HL-60/S4 treated with retinoic acid at 250 ng/mL for 4 days and 3 days (cell line): ENCODE data around the gene SLC29A2.
"Not testable (repeated sequence)": the region's sequence is repeated elsewhere in the genome, so short reads cannot be mapped to it uniquely, and the experiment has no call there.

ENCODE experiments used
- in situ Hi-C: fragments of 300-500 bp; cut with MboI; formaldehyde crosslinking; loops from 2 replicates; pipeline ENCODE4 v1.7.0; 2022; ENCODE audit warnings: low sequenced_read_pairs

Gene SLC29A2

DNA sequence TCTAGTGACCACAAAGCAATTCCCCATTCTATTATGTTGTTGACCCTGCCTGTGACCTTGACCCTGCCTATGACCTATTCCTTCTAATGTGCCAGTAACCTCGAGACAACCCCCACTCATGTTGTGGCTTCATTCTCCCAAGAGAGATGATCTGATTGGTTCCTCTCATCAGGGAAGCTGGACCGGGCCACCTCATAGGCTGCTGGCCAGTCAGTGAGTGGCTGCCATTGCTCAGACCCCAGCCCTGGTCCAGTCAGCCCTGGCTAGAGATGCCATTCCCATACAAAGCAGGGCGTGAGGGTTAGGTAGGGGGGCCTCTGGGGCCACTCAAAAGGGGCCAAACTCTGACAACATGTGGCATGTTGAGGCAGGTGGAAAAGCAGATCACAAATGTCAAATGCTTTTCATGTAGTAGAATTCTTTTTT is 11.9 kb downstream of the SLC29A2 start:
- in situ Hi-C loops = no loop called here

DNA sequence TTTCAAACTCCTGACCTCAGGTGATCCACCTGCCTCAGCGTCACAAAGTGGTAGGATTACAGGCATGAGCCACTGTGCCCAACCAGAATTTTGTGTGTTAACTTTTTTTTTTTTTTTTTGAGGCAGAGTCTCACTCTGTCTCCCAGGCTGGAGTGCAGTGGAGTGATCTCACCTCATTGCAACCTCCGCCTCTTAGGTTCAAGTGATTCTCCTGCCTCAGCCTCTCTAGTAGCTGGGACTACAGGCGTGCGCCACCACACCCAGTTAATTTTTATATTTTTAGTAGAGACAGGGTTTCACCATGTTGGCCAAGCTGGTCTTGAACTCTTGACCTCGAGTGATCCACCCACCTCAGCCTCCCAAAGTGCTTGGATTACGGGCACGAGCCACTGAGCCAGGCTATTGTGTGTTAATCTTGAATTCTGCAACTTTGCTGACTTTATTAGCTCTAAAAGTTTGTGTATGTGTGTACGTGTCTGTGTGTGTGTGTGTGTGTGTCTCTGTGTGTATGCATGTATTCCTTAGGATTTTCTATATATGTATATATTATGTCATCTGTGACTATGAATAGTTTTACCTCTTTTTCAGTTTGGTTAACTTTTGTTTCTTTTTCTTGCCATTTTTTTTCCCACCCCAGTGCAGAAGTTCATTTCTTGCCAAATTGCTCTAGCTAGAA is 20.9 kb downstream of the SLC29A2 start:
- in situ Hi-C loops = not testable (repeated sequence)

DNA sequence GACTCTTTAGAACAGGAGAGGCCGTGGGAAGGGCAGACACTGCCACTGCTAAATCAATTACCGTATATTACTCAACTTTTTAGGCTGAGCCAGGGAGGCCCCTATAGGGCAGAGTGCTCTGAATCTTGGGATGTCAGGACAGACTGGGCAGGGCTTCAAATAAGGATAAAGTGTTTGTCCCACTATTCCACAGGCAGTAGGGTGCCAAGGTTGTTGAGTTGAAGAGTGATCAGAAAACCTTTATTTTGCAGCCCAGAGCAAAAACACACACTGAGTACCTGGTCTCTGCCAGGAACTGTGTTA is 22.5 kb downstream of the SLC29A2 start:
- in situ Hi-C loops = no loop called here

DNA sequence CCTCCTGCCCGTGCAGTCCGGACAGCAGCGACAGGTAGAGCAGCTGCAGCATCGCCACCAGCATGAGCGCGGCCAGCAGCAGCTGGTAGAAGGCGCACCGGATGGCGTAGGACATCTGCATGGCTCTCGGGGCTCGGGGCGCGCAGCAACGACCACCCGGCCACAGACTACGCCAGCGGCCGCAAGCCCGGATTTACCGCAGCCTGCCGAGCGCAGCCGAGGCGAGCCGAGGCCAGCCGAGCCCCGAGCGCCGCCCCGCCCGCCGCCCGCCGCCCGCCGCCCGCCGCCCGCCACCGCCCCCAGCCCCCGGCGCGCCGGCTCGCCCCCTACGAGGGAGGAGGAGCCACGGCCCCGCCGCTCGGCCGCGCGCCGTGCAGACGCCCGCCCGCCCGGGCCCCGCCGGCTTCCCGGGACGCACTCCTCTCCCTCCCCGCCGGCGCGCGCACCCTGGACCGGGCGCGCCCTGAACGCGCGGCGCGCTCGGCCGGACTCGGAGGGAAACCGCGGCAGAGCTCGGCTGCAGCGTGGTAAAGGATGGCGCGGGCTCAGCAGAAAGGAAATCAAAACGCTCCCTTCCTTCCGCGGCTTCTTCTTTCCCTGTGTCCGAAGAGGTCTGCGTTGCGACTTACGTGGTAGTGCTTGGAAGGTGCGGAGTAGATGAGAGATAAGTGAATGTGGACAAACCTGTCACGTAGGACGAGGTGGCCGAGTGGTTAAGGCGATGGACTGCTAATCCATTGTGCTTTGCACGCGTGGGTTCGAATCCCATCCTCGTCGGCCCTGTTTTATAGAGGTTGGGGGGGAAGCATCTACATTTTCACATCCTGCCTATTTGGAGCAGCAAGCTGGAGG is 23.9 kb downstream of the SLC29A2 start, which contains the start of gene B4GAT1:
TSS of gene B4GAT1 (minus strand) at position 205 of the 852 bp plus-strand sequence. CDS start at position 121, 84 bp downstream.
- in situ Hi-C loops = no loop called here

DNA sequence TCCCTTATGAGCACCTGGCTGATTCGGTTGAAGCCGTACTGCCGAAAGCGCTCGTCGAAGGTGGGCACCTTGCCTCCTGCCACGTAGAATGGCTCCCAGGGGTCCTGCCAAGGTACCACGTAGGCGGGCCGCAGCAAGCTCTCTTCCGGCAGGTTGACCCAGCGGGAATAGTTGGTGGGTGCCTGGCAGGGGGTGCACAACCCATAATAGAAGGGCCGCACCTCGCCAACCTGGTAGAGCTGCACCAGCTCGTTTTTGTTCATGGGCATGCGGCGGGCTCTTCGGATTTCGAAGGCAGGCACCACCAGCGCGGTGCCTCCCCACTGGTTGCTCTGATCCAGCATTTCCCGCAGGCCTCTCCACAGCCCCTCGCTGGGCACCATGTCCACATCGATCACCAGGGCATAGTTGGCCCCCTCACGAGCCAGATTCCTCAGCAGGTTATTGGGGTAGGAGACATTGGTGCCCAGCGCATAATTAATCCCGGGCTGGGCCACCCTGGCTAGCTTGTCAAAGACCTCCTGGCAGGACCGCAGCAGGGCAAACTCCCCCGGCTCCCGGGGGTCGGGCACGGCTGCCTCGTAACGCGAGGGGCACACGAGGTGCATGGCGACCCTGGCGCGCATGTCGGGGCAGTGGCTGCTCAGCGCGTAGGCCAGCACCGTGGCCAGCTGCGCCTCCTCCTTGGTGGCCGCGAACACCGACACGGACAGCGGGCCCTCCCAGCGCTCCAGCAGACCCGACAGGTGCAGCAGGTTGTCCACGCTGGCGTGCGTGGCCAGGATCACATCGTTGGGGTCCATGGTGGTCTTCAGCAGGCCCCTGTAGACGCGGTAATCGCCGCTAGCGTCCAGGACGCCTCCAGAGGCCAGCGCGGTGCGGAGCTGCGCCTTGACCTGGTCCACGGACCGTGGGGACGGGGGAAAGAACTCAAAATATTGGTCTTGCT is 24.8 kb downstream of the SLC29A2 start:
- in situ Hi-C loops = no loop called here

DNA sequence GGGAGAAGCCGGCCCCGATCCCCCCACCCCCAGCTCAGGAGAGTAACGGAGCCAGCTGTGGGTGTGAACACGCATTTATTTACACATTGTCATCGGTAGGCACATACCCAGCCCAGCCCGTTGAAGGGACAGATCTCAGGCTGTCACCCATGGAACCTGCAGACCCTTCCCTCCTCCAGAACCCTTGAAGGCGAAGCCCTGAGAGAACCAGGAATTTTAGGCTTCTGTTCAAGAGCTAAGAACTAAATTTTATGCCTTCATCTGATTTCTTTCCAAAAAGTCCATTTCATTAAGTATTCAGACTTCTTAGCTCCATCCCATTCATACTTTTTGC is 26.3 kb downstream of the SLC29A2 start:
- in situ Hi-C loops = no loop called here

DNA sequence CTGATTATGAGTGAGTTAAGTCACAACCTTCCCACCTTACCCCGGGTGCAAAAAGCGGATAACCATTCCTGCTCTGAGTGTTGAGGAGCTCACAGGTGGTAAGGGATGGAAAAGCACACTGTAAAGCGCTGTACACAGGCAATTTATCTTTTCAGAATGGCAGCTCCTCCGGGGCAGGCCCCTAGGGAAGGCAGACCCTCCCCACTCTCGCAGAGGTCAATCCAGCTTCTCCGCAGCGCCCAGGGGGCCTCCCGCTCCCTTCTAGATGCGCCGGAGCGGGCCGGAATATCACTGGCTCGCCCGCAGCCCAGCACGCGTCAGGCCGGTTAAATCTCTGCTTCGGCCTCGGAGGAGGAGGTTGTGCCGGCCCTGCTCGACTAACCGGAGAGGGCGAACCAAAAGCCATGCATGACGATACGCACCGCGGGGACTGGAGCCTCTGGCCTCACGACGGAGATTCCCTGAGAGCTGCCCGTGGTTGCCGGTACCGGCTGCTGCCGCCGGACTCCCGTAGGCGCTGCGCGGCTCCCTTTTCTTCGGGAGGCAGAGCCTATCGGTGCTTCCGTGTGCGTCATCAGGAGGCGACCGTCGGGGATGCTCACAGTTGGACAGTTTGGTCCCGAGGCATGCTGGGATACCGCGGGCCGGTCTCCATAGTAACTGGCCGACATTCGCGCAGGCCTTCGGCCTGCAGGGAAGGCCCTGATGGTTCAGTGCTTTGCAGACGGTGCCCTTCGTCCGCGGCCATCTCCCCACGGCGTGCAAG is 26.8 kb downstream of the SLC29A2 start, which contains the start of gene BRMS1:
TSS of gene BRMS1 (minus strand) at position 555 of the 766 bp plus-strand sequence. CDS start 2,870 bp downstream, outside the sequence.
- in situ Hi-C loops = no loop called here

DNA sequence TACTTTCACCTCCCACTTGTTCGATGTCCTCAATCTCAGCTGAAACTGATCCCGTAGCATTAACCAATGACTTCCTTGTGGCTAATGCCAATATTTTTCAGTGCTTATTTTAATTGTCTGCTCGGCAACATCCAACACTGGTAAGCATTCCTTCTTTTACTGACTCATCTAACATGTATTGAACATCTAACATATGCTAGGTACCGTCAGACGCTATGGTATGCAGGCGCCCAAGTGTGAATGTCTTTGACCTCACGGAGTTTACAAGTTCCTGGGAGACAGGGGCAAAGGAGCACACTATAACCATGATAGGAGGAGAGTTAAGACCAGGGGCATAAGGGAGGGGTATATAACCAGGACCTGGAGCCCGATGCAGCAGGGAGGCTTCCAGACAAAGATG is 28.4 kb downstream of the SLC29A2 start:
- in situ Hi-C loops = no loop called here

DNA sequence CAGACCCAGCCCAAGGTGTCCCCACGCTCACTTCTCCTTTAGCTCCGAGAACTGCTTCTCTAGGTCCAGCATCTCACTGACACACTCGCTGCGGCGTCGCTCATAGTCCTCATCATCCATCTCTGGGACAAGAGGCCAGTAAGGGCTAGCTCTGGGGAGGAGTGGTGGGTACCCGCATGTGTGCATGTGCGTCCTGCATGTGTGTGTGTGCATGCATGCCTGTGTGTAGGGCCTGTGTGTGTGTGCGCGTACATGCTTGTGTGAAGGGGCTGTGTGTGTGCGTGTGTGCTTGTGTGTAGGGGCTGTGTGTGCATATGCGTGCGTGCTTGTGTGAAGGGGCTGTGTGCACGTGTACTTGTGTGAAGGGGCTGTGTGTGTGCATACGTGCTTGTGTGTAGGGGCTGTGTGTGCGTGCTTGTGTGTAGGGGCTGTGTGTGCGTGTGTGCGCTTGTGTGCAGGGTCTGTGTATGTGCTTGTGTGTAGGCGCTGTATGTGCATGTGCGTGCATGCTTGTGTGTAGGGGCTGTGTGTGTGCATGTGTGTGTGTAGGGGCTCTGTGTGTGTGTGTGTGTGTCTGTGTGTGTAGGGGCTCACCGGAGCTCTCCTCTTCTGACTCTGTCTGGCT is 29.9 kb downstream of the SLC29A2 start:
- in situ Hi-C loops = no loop called here

DNA sequence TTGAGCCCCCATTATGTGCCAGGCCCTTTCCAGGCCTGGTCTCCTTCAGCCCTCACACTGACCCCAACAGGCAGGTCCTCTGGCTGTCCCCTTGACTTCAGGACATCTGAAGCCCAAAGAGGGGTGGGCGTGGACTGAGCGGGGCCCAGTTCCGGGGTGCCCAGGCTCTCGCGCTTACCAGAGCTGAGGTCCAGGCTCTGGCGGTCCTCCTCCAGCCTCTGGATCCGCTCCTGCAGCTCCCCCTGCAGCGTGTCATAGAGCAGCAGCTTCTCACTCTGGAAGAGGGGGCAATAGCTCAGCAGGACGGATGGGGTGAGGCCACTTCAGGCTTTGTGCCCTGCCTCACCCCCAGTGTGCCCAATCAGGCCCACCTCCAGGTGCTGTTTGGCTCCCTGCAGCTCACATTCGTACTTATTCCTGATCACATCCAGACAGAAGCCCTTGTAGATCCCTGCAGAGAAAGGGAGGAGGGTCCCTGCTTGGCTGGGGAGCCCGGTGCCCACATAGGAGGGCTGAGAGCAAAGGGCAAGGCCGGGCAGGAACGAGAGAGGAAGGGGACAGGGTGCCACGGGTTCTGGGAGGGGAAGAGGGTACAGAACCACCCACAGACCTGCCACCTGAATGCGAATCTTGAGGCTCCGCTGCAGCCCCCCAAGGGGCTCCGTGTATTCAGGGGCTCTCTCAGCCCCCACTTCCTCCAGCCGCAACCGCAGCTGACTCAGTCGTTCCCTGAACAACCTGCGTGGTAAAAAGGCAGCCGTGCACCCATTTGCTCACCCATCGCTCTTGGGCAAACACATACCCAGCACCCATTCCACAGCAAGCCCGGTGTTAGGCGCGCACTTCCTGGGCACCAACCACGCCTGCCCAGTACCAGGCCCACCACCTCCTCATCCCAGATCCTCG is 30.7 kb downstream of the SLC29A2 start:
- in situ Hi-C loops = no loop called here

DNA sequence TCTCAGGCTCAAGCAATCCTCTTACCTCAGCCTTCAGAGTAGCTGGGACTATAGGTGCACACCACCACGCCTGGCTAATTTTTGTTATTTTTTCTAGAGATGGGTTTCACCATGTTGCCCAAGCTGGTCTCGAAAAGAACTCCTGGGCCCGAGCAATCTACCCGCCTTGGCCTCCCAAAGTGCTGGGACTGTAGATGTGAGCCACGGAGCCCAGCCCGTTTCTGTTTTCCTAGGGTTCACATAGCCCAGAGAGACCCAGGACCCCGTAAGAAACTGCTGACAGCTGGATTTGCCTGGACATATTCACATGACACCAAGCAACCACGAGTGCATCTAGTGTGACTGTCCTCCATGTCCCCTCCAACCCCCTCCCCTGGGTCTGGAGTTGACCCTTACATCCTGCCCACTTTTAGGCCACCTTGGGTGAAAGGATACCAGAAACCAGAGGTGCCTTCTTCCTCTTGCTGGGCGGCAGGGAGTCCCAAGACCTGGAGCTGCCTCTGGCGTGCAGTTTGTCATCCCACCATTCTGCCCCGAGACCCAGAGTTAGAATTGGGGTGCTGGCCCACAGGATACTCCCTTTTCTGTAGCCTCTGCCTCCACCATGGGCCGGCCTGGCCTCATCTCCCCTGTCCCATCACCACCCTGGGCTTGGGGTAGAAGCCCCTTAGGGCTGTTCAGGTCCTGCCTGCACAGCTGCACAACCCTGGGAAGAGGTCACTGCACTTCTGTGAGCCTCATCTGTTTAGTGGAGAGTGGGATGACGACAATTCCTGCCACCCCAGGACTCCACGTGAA is 31.7 kb downstream of the SLC29A2 start:
- in situ Hi-C loops = no loop called here

DNA sequence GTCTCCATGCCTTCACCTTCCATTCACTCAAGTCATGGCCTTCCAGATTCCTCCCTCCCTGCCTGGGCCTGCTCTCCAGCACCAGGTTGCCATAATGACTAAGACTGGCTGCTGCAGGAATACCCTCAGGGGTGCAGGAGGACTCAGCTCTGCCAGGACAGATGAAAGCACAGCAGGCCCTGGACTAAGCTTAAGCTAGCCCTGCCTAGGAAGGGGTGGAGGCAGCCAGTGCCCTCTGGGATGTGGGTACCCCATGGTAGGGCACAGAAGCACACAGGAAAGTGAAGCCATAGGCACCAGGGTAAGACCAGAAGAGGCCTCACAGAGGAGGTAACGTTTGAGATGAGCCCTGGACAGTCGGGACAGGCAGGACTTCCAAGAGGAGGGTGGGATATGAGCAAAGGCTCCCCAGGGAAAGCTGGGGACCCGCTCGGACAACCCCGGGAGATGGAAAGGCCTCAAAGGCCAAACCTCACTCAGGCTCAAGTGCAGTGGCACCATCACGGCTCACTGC is 32.3 kb downstream of the SLC29A2 start:
- in situ Hi-C loops = no loop called here

DNA sequence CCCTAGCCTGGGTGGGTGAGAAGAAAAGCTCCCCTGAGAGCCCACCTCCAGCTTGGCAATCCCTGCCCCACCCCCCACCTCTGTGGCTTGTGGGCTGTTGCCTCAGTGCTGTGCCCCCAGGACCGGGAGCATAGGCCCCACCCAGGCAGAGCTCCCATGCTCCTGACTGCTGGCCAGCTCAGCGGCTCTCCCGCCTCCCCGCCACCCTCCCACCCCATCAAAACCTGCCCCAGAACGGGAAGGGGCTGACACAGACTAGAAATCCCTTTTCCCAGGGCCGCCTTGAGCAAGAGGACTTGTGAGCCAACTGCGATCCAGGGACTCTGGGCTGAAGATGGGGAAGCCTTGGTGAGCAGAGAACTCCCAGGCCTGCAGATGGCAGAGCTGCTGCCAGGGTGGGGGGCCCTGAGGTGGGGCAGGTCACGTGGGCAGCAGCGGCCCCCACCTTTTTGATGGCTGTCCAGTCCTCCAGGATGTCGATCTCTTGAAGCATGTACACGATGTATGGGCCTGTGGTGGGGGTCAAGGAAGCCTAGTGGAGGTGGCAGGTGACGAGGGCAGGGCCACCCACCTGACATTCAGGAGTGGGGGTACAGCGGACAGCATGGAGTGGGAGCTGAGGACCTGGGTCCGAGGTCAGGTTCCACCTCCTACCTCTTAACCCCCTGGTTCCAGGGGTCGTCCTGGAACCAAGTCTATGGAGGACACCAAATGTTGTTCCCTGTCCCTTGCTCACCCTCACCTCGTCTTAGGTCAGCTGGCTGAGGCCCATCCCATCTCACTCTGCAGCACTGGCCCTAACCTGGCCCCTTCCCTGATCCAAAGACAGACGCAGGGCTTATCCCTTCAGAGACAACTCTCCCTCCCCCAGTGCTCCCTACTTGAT is 33.0 kb downstream of the SLC29A2 start:
- in situ Hi-C loops = no loop called here

DNA sequence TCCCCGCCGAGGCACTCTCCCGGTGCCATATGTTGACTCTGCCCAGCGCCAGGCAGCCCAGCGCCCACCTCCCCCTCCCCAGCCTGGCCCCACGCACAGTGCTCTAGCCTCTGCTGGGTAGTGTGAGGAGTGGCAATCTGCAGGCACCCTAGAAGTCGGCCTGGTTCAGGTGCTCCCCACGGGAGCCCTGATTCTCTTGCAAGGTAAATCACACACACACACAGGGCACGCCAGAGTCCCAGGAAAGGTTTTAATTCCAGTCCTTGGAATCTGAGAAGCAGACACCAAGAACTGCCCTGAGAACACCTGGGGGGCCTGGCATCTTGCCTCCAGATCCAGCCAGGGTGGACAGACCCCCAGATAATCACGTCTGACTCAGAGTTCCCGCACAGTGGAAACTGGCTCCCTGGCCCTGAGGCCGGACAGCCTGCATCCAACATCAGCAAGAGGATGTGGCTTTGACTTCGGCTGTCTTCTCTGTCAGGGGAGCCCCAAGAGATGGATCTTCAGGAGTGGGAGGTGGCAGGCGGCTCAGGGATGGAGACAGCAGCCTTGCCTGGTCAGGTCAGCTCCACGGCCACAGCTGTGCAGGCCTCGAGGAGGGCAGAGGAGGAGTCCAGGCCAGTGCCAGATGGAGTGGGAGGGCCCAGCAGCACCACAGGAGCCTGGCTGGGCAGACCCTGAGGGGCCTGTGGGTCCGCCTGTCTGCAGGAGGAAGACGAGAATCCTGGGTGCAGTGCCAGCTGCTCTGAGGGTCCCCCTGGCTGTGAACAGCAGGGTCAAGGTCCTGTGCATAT is 34.3 kb downstream of the SLC29A2 start:
- in situ Hi-C loops = no loop called here

DNA sequence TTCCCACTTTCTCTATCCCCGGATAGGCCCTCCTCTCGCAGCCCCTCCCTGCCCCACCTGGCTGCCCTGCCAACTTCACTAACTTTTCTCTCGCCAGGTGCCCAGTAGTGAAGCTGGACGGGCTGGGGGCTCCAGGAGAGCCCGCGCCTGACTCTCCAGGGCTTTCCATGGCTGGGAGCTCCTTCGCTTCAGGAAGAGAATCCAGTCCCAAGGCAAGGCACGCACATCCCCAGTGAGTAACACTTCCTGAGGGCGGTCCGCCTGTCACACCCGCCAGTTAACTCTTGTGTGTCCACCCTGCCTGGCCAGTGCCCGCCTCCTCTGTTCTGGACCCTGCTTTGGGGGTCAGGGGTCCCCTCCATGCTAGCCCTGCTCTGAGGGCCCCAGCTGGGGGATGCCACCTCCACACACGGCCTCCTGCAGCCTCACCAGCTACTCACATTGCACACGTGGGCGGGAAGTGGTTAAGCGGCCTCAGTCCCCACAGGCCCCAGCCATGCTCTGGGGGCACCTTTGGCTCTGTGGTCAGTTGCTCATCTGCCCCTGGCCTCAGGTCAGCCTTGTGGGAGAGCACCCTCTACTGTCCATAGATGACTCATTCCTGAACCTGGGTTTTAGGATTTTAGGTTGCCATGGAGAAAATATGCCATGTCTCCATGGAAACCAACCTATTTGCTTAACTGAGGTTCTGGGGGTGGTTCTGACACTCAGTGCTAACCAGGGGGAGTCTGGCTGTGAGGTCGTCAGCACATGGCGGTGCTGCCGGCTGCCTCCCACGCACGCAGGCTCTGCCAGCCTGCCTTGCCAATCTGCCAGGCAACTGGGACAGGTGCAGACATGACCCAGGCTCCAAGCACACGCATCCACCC is 35.1 kb downstream of the SLC29A2 start, which contains the start of gene RIN1:
TSS of gene RIN1 (minus strand) at position 201 of the 869 bp plus-strand sequence. CDS start at position 169, 32 bp downstream.
- in situ Hi-C loops = no loop called here
